ENCODE measurements around the gene PLEKHD1. TPM values are rescaled to one million over a fixed set of nuclear protein-coding genes. Genes with fewer than 3 reads are reported as not detected.

The PLEKHD1 gene
- total RNA-seq, 1 experiment from 2014 or later: 0.65 TPM

DNA sequence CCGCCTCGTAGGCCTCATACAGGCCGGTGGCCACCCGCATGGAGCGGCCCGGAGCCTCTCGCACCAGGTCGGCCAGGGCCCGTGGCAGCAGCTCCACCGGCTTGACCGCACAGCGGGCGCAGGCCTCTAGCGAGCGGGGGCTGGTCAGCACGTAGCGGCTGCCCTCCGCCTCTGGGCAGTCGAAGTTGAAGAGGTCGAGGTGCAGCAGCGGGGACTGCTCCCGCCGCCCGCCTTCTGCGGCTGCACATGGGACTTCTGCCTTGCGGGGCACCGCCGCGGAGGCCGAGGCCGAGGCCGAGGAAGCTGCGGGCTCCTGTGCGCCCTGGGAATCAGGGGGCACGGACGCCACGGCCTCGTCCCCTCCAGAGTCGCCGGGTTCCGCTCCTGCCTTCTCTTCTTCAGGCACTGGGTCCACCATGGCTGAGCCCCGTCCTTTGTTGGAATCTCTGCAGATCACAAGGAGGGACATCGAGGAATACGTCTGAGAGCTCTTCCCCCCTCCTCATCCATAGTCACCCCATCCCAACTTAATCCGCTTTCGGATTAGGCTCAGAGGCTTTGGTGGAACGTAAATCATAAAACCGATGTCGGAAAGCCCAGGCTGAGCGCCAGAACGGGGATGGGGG lies 88.8 kb downstream of the PLEKHD1 start:
- Histone ChIP-seq H3K4me1 (replicated peaks; ENCODE audit: insufficient read depth) (peaks cover 8% of the 10 kb centered on the region; the same call in 1 of the 2 replicates), H2AFZ (no peak overlapping the region), H3K27me3 (ENCODE audit: insufficient read depth, low read depth) (peaks cover 24% of the 10 kb centered on the region), H3K79me2 (ENCODE audit: low read depth) (no peaks in the 10 kb centered on the region), H3K9me3 (ENCODE audit: insufficient read depth, low read depth) (no peaks in the 10 kb centered on the region), H3K4me3 (no peak overlapping the region), H3K27ac (no peak overlapping the region), H3K4me2 (peak overlapping the region; percentile 67; the same call in 1 of the 2 replicates), H4K20me1 (ENCODE audit: insufficient read depth) (no peaks in the 10 kb centered on the region), H3K36me3 (ENCODE audit: low read depth) (no peaks in the 10 kb centered on the region), H3K9me2 (ENCODE audit: insufficient read depth) (no peaks in the 10 kb centered on the region), H3F3A (ENCODE audit: insufficient read depth, low read depth) (peaks cover 6% of the 10 kb centered on the region; the same call in 1 of the 2 replicates)
- TF ChIP-seq EZH2 (IDR thresholded peaks at IDR 0.05; ENCODE audit: low read depth): no peak
- TF ChIP-seq, protein P1, sequence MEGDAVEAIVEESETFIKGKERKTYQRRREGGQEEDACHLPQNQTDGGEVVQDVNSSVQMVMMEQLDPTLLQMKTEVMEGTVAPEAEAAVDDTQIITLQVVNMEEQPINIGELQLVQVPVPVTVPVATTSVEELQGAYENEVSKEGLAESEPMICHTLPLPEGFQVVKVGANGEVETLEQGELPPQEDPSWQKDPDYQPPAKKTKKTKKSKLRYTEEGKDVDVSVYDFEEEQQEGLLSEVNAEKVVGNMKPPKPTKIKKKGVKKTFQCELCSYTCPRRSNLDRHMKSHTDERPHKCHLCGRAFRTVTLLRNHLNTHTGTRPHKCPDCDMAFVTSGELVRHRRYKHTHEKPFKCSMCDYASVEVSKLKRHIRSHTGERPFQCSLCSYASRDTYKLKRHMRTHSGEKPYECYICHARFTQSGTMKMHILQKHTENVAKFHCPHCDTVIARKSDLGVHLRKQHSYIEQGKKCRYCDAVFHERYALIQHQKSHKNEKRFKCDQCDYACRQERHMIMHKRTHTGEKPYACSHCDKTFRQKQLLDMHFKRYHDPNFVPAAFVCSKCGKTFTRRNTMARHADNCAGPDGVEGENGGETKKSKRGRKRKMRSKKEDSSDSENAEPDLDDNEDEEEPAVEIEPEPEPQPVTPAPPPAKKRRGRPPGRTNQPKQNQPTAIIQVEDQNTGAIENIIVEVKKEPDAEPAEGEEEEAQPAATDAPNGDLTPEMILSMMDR (conservative IDR thresholded peaks at IDR 0.05): no peak
- BruUV-seq (replicated peaks): no TSS peak
- peak in 1 of 2 experiments; percentile 19 for DNase-seq
- ChIA-PET CTCF (interaction anchor here (0.8 to 2.0 kb wide), 2 partner anchors 11 to 38 kb away, joined by 3 to 14 read pairs; no protein-coding TSS in a partner anchor), POLR2A (ENCODE audit: unreplicated experiment) (no interaction called here)
- intact Hi-C loops (cut with micrococcal nuclease; ENCODE audit: unreplicated experiment): loop anchor here (5.0 kb wide), 1 partner anchor 101 kb away; no protein-coding TSS in a partner anchor

DNA sequence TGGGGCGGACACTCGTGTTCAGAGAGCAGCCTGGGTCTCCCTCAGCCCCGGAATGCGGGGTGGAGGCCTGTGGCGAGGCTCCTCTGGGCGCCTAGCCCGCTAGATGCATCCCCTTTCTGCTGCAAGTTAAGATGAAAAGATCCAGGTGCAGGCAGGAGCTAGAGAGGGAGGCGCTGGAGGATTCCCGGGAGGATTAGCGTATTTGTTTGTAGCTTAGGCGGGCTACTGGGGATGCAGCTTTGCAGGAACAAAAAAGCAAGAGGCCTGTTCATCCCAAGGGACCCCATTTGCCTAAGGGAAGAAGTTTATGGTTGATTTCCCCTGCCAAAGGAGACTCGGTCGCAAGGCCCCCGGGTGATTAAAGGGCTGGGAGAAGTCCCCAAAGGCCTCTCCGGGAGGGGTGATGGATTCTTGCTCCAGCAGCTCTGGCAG lies 89.3 kb downstream of the PLEKHD1 start:
- peaks cover 8% of the 10 kb centered on the region; the same call in 1 of the 2 replicates for H3K4me1 ChIP-seq (replicated peaks; ENCODE audit: insufficient read depth)
- no peak overlapping the region for H3K27ac ChIP-seq
- H3K9me3 ChIP-seq (ENCODE audit: insufficient read depth, low read depth): no peaks in the 10 kb centered on the region
- H3K4me2 ChIP-seq: peak overlapping the region; percentile 67
- intact Hi-C loops (cut with micrococcal nuclease; ENCODE audit: unreplicated experiment): loop anchor here (1.0 to 5.0 kb wide), 4 partner anchors 39 to 445 kb away; no protein-coding TSS in a partner anchor
- H3F3A ChIP-seq (ENCODE audit: insufficient read depth, low read depth): peaks cover 7% of the 10 kb centered on the region; the same call in 1 of the 2 replicates
- H4K20me1 ChIP-seq (ENCODE audit: insufficient read depth): no peaks in the 10 kb centered on the region
- no peaks in the 10 kb centered on the region for H3K79me2 ChIP-seq (ENCODE audit: low read depth)
- no peak overlapping the region for H2AFZ ChIP-seq
- BruUV-seq (replicated peaks): no TSS peak
- H3K36me3 ChIP-seq (ENCODE audit: low read depth): no peaks in the 10 kb centered on the region
- DNase-seq: no peak
- no peak overlapping the region for H3K4me3 ChIP-seq
- CTCF ChIA-PET: interaction anchor here (0.8 to 2.0 kb wide), 3 partner anchors 11 to 38 kb away, joined by 3 to 14 read pairs (median 3); no protein-coding TSS in a partner anchor
- no peak for TF ChIP-seq EZH2 (IDR thresholded peaks at IDR 0.05; ENCODE audit: low read depth)
- TF ChIP-seq, protein P1 (conservative IDR thresholded peaks at IDR 0.05): no peak
- H3K27me3 ChIP-seq (ENCODE audit: insufficient read depth, low read depth): peaks cover 18% of the 10 kb centered on the region
- POLR2A ChIA-PET (ENCODE audit: unreplicated experiment): no interaction called here
- no peaks in the 10 kb centered on the region for H3K9me2 ChIP-seq (ENCODE audit: insufficient read depth)

DNA sequence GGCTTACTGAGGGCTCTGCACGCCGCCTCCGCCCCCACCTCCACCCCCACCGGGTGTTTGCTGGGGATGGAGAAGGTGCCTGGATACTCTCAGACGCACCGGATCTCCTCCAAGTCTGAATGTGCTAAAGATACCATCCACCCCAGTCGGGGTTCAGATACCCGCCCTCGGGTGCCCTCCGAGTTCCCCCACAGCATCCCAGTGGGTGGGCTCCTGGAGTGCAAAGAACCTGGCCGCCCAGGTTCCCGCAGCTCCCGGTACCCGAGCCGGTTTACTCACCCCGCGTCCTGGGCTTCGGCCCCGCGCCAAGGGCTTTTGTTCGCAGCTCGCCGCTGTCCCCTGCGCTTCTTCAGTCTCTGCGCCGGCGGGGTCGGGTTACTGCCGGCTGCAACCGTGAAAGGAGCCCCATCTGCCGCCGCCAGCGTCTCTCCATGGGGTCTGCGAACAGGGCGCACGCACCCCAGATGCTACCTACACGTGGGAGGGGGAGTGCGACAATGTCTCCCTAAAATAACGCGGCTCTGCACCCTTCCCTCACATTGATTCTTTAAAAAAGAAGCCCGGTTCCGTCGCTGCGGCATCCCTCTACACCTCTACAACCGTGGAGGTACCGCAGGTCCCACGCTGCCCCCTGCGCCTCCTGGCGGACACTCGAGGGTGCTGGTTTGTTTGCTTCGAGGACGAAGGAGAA lies 89.9 kb downstream of the PLEKHD1 start, which contains the start of gene CCDC177:
TSS of gene CCDC177 (minus strand) at position 609 of the 691 bp plus-strand sequence. CDS start 1,249 bp downstream, outside the sequence.
- Histone ChIP-seq H3K27me3 (ENCODE audit: insufficient read depth, low read depth) (peaks cover 16% of the 10 kb centered on the region), H4K20me1 (ENCODE audit: insufficient read depth) (no peaks in the 10 kb centered on the region), H3K9me3 (ENCODE audit: insufficient read depth, low read depth) (no peaks in the 10 kb centered on the region), H3F3A (ENCODE audit: insufficient read depth, low read depth) (peaks cover 12% of the 10 kb centered on the region; the same call in 1 of the 2 replicates), H2AFZ (no peak within 1 kb of the TSS; the same call in 1 of the 2 replicates), H3K9me2 (ENCODE audit: insufficient read depth) (no peaks in the 10 kb centered on the region), H3K27ac (no peak within 1 kb of the TSS), H3K4me1 (replicated peaks; ENCODE audit: insufficient read depth) (peaks cover 11% of the 10 kb centered on the region), H3K4me3 (peak within 1 kb of the TSS; percentile 32; the same call in 1 of the 2 replicates), H3K79me2 (ENCODE audit: low read depth) (no peaks in the 10 kb centered on the region), H3K4me2 (peak within 1 kb of the TSS; percentile 67), H3K36me3 (ENCODE audit: low read depth) (no peaks in the 10 kb centered on the region)
- peak; percentile 45 to 73 for DNase-seq
- POLR2A ChIA-PET (ENCODE audit: unreplicated experiment): no interaction called here
- no TSS peak for BruUV-seq (replicated peaks)
- peak; percentile 80; the same call in 1 of the 2 replicates for TF ChIP-seq EZH2 (IDR thresholded peaks at IDR 0.05; ENCODE audit: low read depth)
- TF ChIP-seq, protein P1 (conservative IDR thresholded peaks at IDR 0.05): peak; percentile 93
- intact Hi-C loops (cut with micrococcal nuclease; ENCODE audit: unreplicated experiment): loop anchor here (1.0 to 5.0 kb wide), 4 partner anchors 39 to 446 kb away; no protein-coding TSS in a partner anchor
- CTCF ChIA-PET: interaction anchor here (0.5 to 2.0 kb wide), 6 partner anchors 10 to 708 kb away, joined by 3 to 14 read pairs (median 4); no protein-coding TSS in a partner anchor

Measured in PC-9 (cell line).